GM18867 (cell line): ENCODE measurements around the gene TMTC1.

Source experiments
- ATAC-seq: cut with Tn5 transposase; IDR thresholded peaks from one replicate; pipeline ENCODE4 v1.9.1; 2021; ENCODE audit warnings: mild to moderate bottlenecking, moderate library complexity; ENCODE audit not compliant: unreplicated experiment

TMTC1 gene

DNA sequence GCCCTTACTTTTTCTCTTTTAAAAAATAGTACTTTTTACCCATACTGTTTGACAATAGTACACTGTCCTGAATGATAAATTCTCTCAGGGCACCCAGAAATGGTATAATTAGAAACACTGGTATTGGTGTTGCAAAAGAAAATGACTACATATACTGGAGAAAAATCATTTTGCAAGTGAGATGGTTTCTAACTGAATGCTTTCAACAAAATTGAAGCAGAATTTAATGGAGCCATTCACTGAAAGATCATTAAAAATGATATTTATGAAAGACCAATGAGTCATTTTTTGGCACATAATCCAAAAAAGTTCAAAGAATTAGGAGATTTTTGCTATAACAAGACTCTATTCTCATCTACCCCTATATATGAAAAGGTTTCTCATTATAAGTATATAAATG is 68.8 kb downstream of the TMTC1 start:
- no peak for ATAC-seq

DNA sequence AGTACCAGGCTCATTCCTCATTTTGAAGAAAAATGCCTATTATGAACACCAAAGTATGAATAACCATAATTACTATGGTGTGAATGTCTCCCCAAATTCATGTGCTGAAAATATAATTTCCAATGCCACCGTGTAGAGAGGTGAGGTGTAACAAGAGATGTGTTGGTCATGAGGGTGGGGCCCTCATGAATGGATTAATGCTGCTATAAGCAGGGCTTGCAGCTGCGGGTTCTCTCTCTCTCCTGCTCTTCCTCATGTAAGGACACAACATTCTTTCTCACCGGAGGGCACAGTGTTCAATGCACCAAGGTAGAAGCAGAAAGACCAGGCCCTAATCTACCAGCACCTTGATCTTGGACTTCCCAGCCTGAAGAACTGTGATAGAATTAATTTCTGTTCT is 70.0 kb downstream of the TMTC1 start:
- no peak for ATAC-seq

DNA sequence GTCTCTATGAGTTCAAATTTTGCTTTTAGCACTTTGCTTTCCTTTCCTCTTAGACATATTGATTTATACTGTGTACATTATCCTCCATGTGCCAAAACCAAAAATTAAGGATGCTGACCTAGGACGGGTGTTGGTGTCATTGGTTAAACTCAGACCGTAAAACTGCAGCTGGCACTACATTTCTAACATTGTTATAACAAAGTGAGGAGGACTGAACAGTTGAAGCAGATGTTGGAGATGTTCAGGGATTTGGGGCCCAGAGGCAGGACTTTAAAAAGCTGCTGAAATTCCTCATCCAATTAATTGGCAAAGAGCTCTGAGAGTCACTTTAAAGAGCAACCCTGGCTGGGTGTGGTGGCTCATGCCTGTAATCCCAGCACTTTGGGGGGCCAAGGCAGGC is 72.4 kb downstream of the TMTC1 start:
- ATAC-seq: no peak

DNA sequence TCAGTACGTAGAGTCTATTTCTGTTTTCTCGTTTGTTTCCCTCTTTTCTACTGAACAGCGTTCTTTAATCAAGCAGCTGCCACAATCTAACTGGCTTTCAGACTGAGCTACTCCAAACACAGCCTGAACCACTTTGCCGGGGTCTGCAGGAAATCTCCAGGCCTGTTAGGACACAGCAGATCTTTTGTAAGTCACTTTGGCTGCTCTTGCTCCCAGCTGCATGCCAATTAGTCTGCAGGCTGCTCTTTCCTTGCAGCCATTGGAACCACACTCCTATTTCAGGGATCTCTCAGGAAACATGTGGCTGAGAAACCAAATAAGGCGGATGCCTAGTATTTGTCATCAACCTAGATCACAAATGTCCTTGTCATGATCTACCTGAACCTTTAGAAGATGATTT is 73.6 kb downstream of the TMTC1 start:
- ATAC-seq: no peak

DNA sequence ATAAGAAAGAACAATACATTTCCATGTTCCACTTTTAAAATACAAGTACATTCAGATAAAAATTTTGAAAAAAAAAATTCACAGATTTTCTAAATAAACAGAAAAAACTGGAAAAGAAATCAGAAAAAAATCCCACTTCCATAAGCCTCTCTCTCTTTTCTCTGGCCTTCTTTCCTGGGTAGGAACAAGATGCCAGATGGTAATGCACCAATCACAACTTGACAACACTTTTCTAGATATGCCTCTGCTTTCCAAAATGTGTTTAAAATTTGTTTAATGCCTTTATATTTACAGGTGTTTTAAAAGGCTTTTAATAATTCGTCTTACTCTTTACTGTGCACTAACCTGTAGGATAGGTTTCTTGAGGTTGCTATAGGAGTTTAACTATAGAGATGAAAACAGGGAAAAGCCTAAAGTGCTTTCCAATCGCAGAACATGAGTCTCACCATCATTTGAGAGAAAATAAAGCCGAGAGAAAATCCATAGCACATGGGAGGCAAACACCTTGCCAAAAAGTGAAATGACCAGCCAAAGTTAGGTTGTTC is 74.2 kb downstream of the TMTC1 start:
- ATAC-seq: no peak

DNA sequence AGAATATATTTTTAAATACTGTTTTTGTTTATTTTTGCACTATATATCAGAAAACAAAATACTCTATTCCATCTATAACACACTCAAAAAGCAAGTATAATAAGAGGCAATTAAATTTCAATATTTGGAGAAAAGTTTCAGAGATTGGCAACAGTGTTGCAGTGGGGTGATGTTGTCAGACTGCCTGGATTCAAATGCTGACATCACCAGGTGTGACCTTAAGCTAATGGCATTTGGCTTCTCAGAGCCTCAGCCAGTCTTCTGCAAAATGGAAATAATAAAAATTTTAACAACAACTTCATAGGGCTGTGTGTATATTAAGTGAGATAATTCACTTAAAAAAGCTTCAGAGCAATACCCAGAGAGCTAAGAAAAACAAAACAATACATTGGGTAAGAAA is 74.7 kb downstream of the TMTC1 start:
- ATAC-seq: no peak

DNA sequence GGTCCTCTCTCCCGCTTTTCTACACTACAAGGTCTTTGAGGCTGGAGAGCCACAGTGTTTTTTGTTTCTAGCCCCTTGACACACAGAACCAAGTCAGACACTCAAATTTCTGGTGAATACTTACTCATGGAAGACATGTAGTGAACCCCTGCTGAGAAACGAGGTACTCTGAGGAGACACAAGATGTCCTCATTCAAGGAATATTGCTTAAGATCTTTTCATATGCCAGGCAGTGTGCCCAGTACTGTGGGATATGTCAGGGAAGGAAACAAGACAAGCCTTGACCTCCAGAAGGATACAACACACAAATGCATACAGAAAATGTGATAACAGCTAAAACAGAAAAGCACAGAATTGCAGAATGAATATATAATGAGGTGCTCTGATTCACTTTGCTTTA is 75.9 kb downstream of the TMTC1 start:
- ATAC-seq: no peak

DNA sequence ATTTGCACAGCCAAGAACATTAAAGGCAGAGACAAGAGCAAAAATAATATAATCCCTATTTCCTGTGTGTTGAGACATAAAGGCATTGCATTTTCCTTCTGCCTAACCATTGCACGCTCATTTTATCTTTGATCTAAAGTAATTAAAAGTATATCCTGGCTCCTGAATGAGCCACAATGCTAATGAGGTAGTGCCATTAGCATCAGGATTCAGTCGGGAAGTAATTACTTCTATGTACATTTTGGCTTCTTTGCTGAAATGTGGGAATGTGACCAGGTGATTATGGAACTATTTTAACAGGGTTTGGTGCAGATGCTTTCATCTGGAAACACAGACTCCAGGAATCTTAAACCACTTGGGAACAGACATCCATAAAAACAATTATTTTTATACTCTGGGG is 77.4 kb downstream of the TMTC1 start:
- no peak for ATAC-seq

DNA sequence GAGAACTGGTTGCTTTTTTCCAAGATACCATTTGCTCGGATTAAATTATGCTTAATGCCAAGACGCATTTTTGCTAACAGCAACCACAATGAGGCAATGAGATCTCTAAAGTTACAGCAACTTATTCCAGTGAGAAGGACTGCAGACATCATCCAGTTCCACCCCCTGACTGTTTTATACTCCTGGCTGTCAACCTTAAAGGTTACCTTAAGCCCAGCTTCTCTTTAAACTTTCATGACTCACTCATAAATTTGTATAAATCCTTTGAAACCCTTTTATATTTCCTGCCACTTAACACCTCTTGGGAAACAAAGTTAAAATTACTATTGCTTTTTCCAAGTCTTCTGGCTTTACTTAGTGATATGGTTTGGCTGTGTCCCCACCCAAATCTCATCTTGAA is 80.2 kb downstream of the TMTC1 start:
- no peak for ATAC-seq

DNA sequence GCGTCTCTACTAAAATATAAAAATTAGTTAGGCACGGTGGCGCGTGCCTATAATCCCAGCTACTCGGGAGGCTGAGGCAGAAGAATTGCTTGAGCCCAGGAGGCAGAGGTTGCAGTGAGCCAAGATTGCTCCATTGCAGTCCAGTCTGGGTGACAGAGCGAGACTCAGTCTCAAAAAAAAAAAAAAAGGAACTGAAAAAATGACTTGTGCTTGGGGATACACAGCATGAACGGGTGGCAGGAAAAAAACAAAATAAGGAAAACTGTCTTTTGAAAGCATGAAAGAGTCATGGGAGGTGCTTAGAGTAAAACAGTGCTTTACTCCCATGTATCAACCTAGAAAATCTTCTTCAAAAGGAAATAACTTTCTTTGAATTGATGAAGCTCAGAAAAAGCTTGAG is 80.8 kb downstream of the TMTC1 start:
- ATAC-seq: no peak

DNA sequence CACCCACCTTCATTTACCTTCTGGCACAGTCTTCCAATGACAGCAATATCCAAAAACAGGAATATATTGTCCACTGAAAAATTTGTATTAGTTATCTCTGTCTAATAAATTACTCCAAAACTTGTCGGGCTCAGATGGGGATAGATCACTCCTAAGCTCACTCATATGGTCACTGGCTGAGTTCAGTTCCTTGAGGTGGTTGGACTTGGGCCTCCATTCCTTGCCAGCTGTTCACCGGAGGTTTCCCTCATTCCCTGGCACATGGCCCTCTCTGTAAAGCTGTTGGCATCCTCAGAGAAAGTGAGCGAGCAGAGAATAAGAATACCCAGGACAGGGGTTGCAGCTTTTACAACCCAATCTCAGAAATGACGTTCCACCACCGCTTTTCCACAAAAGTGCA is 81.5 kb downstream of the TMTC1 start:
- no peak for ATAC-seq

DNA sequence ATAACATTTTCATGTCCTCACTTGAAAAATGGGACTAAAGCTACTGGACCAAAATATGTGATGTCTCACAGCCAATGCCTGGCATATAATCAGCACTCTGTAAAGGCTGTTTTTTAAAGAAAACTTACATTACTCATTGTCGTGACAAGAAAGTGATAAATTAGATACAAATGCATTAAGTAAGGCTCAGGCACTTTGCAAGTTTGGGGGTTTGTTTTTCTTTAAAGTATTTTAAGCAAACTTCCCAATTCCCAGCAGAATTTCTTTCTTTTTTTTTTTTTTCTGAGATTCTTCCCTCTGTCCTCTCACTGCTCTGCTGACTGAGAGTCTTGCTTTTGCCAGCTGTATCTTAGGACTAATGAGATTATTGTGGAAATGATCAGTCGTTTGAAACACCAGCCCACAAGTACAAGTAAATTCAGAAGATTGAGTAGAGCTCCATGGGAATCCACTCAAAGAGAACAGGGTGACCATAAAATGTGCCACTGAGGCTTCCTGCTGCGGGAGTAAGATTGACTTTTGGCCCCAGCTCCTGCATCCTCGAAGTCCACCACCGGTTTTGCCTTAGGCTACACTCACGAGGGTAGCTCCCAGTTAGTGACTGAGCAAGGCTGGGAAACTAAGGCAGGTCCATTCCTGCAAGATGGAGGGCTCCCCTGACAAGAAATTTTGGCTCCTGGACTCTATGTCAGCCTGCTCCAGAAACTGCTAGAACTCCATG is 82.8 kb downstream of the TMTC1 start:
- no peak for ATAC-seq

DNA sequence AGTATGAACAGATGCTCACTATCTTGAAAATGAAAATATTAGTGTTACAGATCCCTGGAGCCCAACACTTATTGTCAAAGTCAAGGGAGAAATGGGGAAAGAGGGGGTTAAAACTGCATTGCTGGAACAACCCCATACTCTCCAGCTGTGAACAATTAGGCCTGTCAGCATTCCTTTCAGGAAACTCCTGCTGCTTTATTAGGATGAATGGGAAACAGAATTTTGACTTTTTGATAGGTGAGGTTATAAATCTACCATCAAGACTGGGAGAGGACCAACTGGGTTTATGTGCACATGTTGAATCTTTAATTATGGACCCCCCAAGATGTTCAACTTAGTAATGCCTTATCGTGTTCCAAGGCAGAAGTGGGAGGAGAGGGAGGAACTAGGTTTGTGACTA is 85.0 kb downstream of the TMTC1 start:
- ATAC-seq: no peak

DNA sequence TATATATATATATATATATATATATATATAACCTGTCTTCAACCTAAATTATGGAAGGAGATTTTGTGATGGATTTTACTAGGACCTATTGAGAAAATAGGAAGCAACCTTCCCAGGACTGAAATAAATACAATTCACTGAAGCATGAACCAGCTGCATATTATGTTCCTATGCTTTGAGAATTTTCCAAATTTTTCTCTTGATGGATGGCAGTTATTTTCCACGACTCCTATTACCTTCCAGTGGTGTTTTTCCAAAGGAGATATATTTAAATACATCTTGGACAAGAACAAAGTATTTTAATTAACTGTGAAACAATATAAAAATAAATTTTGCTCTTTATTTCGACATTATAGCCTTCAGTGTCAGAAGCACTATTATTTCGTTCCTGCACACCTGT is 87.9 kb downstream of the TMTC1 start:
- no peak for ATAC-seq

DNA sequence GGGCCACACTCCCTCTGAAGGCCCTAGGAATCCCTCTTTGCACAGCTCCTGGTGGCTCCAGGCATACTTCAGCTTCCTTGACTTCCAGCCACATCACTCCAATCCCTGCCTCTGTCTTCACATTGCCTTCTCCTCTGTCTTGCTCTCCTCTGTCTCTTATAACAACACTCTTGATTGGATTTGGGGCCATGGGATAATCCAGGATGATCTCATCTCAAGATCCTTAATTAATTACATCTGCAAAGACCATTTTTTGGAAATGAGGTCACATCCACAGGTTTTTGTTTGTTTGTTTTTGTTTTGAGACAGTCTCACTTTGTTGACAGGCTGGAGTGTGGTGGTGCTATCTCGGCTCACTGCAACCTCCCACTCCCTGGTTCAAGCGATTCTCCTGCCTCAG is 88.7 kb downstream of the TMTC1 start:
- ATAC-seq: no peak

DNA sequence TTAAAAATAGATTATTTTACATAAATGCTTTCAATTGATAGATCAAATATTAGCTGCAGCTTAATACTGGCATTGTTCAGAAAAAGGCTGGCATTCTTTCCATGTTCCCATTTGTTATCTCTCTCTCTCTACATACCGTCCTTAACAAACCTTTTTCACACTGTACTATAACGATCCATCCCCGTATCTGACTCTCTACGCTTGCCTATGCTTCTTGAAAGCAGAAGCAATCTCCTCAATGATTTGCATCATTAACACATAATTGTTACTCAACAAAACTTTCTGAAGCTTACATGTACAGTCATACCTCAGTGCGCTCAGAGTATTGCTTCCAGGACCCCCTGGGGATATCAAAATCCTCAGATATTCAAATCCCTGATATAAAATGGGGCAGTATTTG is 89.7 kb downstream of the TMTC1 start:
- ATAC-seq: no peak

DNA sequence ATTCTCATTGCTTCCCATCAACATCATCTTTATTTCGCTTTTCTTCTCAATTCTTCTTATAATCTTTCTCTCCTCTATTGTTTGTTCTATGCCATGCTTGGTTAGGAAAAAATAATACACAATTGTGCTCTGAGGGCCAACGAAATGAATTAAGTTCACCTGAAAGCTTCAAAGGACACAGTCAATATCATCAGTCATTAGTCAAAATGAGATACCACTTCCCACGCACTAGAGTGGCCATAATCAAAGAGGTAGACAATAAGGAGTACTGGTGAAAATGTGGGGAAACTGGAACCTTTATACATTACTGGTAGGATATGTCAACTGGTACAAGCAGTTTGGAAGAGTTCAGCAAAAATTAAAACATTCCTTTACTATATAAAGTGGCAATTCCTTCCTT is 91.5 kb downstream of the TMTC1 start:
- no peak for ATAC-seq

DNA sequence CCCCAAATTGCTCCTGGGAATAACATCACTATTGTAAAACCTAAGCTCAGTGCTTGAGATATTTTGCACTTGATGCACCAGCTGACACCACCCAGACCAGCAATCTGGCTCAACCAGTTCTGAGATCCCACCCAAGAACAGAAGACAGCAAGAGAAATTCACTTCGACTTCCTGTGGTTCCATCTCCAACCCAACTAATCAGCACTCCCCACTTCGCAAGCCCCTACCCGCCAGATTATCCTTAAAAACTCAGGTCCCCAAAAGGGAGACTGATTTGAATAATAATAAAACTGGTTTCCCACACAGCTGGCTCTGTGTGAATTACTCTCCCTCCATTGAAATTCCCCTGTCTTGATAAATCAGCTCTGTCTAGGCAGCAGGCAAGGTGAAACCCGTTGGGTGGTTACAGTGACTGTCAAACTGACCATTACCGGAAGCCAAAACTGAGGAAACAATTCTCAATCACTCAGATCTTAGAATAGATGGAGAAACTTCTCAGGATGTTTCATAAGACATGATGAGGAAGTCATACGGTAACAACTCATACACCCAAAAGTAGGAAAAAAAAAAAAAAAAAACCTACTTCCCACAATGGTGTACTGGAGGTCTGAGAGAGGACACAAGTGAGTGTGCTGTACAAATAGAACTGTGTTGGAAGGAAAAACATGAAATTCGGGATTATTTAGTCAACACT is 92.4 kb downstream of the TMTC1 start:
- ATAC-seq: no peak

DNA sequence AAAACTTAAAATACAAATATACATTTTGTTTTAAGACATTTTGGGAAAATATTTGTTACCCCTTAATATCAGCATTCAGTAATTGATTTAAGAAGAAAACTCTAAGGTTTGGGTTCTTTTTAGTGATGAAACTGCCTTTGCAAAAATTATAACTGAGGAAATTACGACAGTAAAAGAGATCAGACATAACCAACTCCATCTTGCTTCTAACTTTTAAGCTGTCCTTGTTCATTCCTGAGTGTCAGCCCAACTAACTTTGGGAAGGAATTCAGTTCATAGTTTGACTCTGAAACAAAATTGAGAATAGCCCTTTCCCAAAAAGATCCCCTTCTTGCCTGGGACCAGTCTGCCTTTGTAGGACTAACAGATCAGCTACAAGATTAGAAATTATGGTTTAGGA is 93.0 kb downstream of the TMTC1 start:
- no peak for ATAC-seq

DNA sequence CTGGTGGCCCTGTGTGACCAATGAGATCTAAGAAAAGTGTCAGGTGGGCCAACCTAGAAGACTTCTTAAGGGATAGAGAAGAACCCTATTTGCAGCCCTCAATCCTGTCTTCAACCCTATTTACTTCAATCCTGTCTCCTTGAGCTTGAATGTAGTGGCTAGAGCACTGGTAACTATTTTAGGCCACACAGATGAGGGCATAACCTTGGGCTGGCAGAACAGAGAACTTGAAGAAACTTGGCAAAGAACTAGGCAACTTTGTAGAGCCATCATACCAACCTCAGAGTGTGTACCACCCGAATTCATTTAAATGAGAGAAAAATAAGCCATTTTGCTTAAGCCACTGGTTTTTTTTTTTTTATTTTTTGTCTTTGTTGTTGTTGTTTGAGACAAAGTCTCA is 94.8 kb downstream of the TMTC1 start:
- ATAC-seq: no peak

DNA sequence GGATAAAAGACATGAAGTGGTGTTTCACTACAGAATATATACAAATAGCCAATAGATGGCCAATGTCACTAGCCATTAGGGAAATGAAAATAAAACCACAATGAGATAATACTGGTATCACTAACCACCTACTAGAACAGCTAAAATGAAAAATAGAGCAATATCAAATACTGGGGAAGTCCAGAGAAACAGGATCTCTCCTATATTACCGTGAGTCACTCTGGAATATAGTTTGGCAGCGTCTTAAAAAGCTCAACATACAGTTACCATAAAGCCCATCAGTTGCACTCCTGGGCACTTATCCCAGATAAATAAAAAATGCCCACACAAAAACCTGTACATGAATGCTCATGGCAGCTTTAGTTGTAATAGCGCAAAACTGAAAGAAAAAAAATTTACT is 101.7 kb downstream of the TMTC1 start:
- no peak for ATAC-seq

DNA sequence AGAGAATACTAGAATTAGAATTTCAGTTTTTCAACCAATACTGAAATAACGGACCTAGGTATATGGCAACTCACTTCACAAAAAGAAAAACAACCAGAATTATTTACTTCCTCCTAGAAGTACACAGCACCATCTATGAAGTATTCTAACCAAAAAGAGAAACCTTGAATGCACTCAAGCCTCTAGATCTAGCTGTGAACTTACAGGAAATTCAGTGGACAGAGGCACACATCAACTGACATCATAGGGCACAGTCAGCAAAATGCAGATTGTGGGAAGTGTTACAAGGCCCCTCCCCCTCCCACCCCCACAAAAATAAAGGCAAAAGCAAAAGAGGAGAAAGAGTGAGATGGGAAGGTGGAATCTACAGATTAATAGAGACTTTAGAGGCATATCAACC is 102.4 kb downstream of the TMTC1 start:
- no peak for ATAC-seq

DNA sequence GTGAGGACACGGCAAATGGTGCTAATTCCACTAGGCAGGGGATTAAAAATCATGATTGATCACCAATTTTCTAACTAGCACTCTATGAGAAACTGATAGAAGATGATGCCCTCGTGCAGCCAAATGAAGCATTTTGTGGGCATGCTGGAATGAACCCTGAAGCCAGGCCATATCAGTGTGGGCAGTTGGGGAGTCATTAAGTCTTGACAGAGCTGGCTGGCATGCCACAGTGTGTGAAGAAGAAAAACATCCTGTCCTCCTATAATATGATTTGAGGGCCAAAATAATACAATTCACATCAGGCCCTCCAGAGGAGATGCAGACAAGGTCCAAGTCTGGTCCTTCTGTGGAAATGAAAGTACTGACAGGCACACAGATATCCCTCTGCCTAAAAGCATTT is 107.1 kb downstream of the TMTC1 start:
- ATAC-seq: no peak
